ENCODE data around the gene GJB3.

DNA sequence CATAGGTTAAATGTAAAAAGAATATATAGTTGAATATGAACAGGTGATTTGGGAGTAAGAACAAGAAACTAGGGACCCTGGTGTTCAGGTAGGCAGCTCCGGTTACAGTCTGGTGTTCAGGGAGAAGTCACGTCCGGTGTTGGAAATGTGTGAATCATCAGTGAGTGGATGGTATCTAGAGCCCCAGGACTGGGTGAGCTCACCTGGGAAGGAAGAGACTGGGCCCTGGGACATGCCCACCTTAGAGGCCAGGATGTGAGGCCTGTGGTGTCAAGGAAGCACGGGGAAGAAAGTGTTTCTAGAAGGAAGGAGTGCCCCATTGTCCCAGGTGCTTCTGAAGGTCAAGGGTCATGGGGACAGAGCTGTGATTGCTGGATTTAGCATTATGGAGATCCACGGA, 1.5 kb upstream of the GJB3 start:
- TF ChIP-seq, protein P1, sequence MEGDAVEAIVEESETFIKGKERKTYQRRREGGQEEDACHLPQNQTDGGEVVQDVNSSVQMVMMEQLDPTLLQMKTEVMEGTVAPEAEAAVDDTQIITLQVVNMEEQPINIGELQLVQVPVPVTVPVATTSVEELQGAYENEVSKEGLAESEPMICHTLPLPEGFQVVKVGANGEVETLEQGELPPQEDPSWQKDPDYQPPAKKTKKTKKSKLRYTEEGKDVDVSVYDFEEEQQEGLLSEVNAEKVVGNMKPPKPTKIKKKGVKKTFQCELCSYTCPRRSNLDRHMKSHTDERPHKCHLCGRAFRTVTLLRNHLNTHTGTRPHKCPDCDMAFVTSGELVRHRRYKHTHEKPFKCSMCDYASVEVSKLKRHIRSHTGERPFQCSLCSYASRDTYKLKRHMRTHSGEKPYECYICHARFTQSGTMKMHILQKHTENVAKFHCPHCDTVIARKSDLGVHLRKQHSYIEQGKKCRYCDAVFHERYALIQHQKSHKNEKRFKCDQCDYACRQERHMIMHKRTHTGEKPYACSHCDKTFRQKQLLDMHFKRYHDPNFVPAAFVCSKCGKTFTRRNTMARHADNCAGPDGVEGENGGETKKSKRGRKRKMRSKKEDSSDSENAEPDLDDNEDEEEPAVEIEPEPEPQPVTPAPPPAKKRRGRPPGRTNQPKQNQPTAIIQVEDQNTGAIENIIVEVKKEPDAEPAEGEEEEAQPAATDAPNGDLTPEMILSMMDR (IDR thresholded peaks at IDR 0.05) = no peak
- TF ChIP-seq POLR2A (IDR thresholded peaks at IDR 0.05) = no peak

All from vagina (tissue), 2 donors.